ENCODE measurements around the gene DENND2A.

Gene DENND2A

GRCh38 chr7:140495514-140496097, 145.0 kb downstream of the DENND2A start:
- DNase-seq: no peak

- DNase-seq: no peak
These were observed 145.7 kb downstream of the DENND2A start for GRCh38 chr7:140494867-140495266.

GRCh38 chr7:140489026-140489359, 151.6 kb downstream of the DENND2A start:
- no peak for DNase-seq

GRCh38 chr7:140485500-140486265, 154.9 kb downstream of the DENND2A start:
- no peak for DNase-seq

- no peak for DNase-seq
These were observed 155.6 kb downstream of the DENND2A start for GRCh38 chr7:140484951-140485499.

- no peak for DNase-seq
These were observed 156.1 kb downstream of the DENND2A start for GRCh38 chr7:140484479-140484878.

GRCh38 chr7:140479739-140480084, 160.9 kb downstream of the DENND2A start:
- DNase-seq: no peak

GRCh38 chr7:140479062-140479738, 161.4 kb downstream of the DENND2A start, which contains the start of gene MKRN1:
Gene MKRN1 (minus strand): TSS chr7:140479505. CDS start chr7:140479344, 161 bp downstream.
- DNase-seq: peak; percentile 94 to 95

- peak; percentile 19 to 31 for DNase-seq
These were observed 162.2 kb downstream of the DENND2A start for GRCh38 chr7:140478246-140479061.

GRCh38 chr7:140476698-140477261, 163.8 kb downstream of the DENND2A start:
- DNase-seq: no peak

- peak; percentile 12 to 30 for DNase-seq
These were observed 164.8 kb downstream of the DENND2A start for GRCh38 chr7:140475747-140476333.
